Stimulated activated CD4-positive, alpha-beta T cell treated with anti-CD3 and anti-CD28 coated beads, Interleukin-2, amount 100 ng/mL, for 4 hours (primary cell): ENCODE measurements around the gene MCU.
A peak's percentile ranks its signal among the peaks of the same experiment; 100 is the strongest.

Experiments used
- DNase-seq: peaks from one replicate; pipeline ENCODE4 v3.0.0-alpha.2; 2020; ENCODE audit warnings: low read depth

MCU gene

DNA sequence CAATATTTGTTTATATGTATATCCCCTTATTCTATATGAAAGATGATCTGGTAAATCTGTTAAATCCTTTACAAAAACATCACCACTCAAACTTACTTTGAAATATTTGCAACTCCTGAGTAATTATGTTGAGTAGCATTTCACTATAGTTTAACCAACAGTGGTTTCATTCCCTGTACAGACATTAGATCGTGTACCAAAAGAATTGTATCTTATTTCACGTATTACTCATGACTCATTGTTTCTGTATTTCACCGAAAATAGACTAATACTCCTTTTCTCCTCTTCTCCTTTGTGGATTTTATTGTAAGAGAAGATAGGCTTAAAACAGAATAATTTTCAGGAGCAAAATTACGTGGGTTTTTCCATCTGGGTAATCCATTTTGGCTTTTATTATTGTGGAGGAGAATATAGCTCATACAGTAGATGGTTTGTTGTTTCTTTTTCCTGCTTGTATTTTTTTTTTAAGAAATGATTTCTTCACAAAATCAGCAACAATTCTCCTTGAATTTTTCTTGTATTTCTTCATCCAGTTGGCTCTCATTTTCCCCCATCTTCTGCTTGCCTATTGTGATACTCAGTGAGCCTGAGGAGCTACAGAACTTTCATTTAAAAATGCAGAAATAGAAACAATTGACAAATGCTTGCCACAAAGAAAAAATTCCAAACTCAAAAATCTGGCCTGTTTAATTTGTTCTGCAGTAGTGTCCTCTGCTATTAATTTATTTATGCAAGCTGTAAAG, 111.0 kb downstream of the MCU start:
- DNase-seq, result no peak

GRCh38 chr10:72808001-72808400, 116.1 kb downstream of the MCU start:
- DNase-seq, result no peak

DNA sequence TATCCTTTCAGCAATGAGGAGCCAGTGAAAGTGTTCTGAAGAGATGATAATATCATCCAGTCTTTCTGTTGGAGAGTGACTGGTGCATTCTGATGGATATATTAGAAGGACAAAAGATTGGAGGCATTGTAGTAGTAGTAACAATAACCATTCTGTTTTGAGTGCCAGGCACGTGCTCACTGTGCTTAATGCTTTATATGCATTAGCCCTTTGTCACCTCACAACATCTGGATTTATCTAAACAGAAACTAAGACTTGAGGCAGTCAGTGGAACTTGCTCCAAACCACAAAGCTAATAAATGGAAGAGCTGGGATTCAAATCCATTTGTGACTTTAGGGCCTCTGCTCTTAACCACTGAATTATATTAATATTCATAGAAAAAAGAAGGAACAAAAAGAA, 117.1 kb downstream of the MCU start:
- no peak for DNase-seq

DNA sequence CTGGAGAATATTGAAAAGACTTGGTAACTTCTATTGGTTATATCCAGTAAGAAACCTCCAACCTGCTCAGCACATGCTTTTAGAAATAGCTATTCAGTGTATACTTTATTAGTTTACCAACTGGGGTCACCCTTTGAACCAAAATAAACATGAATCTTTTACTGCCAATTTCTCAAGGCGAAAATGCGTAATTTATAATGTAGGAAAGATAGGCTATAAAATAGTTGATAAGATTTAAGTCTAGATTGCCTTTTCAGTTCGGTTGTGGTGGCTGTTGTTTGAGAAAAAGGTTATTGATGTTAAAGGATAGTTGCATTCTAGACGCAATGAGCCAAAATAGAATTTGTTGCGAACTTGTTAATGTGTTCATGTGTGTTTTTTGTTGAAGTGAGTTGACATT, 119.0 kb downstream of the MCU start:
- DNase-seq, result no peak

DNA sequence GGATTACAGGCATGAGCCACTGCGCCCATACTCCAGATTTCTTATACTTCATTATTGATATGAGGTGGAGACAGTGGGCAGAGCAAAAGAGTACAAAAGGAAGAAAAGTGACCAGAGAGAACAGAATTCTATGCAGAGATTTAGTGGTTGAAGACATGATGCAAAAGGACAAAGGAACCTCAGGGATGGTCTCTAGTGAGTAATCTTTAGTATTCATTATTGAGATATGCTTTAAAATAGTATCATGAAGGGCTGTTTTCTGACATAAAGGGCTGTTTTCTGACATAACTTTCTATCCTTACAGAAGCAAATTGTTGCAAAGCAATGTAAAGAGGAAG, 120.4 kb downstream of the MCU start:
- DNase-seq, result no peak

GRCh38 chr10:72812753-72813430, 120.9 kb downstream of the MCU start:
- no peak for DNase-seq

DNA sequence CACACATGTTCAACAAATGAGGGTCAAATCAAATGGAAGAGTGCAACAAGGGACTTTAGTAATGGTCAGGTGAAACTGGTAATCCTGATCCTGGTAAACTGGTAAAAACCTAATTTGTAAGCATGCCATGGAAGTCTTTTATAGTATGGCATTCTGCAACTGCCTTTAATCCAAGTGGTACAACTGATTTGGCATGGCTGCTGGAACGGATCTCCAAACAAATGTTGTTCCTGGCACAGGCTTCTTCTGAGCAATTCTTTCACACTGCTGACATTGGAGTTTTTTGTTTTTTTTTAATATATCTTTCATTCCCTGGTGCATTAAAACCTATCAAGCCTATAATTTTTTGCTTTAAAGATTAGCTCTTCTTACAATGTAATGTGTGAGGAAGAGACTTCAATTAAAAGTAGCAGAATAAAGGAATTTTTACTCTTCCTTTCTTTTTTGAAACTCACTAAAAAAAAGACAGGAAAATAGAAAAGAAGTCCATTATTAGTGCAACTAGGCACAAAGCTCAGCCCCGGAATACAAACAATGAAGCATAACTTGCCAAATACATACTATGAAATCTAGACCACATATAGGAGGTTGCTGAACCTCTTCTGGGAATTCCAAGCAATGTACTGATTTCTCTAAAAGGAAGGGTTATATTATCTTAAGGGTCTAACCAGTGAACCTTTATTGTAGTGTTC, 122.3 kb downstream of the MCU start:
- no peak for DNase-seq

DNA sequence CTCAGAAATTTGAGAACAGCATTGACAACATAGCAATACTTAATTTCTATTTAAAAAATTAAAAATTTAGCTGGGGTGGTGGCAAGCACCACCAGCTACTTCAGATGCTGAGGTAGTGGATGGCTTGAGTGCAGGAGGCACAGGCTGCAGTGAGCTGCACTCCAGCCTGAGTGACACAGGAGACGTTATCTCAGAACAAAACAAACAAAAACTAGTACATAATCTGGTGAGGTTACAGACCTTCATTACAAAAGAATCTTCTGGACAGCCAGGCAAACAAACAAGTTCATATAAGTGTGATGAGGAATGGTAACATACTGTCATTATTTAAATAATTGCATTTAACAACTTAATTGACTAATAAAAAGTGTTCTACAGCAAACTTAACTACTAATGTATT, 124.6 kb downstream of the MCU start:
- no peak for DNase-seq

GRCh38 chr10:72818076-72818475, 126.1 kb downstream of the MCU start:
- no peak for DNase-seq

- no peak for DNase-seq
Observed at GRCh38 chr10:72819053-72819452, 127.1 kb downstream of the MCU start.

DNA sequence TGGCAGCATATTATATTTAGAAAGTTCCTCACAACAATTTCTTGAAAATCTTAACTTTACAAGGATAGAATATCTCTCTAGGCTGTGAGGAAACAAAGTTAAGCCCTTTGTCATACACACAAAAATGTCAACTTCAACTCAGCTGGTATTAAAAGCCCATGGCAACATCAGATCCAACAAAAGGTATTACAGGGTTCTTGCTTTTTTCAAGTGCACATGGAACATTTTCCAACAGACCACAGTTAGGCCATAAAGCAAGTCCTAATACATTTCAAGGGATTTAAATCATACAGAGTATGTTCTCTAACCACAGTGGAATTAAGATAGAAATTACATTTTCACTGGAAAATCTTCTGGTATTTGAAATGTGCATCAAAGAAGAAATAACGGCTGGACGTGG, 129.7 kb downstream of the MCU start:
- no peak for DNase-seq

GRCh38 chr10:72822342-72822986, 130.5 kb downstream of the MCU start:
- DNase-seq, result no peak

GRCh38 chr10:72825163-72825562, 133.2 kb downstream of the MCU start:
- no peak for DNase-seq

GRCh38 chr10:72826346-72826745, 134.4 kb downstream of the MCU start:
- DNase-seq, result no peak

DNA sequence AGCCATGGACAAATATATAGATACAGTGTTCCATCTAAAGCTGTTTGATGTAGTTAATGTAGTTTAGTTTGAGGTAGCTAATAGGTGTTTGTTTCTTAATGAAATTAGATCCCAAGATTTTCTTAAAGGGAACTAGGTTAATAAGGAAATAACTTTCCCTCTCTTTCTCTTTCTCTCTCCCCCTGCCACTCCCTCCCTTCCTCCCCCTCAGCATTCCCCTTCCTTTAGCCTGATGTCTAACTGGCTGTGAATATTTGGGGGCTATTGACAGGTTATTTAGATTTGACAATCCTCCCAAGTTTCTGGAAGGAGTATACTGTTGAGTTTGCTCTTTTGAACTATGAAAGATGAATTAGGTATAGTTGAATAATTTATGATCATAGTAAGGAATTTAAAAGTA, 136.4 kb downstream of the MCU start:
- DNase-seq, result no peak

DNA sequence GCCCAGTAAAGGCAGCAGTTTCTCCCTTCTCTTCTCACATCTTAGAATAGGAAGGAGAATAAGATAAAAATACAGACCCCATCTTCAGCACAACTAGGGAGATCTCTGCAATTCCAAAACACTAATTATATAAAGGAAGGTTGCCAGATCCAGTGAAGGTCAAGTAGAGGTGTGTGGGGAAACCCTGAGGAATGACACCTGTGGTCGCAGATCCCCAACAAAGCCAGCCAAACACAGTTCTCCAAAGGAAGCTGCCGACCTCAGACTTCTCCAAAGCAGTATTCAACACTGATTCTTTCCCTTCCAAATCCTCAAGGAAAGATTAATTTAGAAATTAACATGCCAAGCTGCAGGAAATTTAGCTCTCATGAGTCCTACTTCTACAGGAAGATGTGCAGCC, 138.7 kb downstream of the MCU start:
- DNase-seq, result no peak

- DNase-seq, result no peak
Observed at GRCh38 chr10:72831696-72832409, 139.9 kb downstream of the MCU start.

DNA sequence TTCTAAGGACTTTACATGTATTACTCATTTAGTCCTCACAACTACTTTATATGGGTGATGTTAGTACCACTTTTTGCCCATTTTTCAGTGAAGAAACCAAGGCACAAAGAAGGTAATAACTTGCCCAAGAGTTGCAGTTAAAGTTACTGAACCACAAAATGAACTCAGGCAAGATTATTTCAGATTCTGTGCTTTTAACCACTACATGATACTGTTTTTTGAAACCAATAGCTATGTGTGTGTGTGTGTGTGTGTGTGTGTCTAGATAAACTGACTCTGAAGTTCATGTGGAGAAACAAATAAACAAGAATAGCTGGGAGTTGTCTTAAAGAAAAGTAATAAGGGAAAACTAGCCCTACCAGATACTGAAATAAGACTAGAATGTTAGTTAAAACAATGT, 140.8 kb downstream of the MCU start:
- no peak for DNase-seq

GRCh38 chr10:72834183-72834825, 142.4 kb downstream of the MCU start:
- peak; percentile 10 for DNase-seq

DNA sequence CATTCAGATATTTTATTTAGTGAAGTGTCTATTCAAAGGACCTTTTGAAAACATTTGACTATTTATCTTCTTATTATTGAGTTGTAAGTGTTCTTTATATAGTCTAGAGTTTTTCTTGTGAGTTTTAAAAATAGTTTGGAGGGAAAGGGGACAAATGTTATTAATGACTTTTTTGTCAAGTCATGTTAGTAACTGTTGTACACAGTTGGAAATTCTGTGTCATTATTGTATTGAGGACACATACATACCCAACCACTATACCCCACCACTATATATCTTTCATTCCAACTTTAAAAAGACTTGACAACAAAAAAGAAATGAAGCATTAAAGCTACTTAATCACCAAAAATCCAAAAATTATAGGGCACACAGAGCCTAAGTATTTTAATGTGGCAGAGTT, 148.4 kb downstream of the MCU start:
- no peak for DNase-seq

- DNase-seq, result no peak
Observed at GRCh38 chr10:72841487-72841886, 149.5 kb downstream of the MCU start.

DNA sequence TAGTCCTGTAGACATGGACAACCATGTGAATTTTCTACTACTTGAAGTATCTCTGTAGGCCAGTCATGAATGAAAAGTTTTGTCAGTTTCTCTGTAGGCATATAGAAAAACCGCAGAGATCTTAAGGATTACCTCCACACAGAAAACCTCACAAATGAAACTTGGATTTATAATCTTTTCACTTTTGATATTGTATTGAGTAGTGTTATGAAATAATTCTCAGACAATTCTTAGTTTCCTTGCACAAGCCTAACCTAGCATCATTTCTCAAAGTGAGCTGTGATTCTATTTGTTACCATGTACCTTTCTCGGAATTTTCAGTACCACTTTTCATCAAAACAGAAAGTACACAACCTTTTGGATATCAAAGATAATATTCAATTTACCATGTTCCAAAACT, 150.2 kb downstream of the MCU start:
- DNase-seq, result no peak
